GM21529 (cell line): Measurements from ENCODE around the gene USH2A.

Experiments used
- ATAC-seq: cut with Tn5 transposase; IDR thresholded peaks from one replicate; pipeline ENCODE4 v1.9.1; 2021; ENCODE audit not compliant: unreplicated experiment

USH2A gene

GRCh38 chr1:215878128-215878527 lies 545.1 kb downstream of the USH2A start:
- ATAC-seq: no peak

DNA sequence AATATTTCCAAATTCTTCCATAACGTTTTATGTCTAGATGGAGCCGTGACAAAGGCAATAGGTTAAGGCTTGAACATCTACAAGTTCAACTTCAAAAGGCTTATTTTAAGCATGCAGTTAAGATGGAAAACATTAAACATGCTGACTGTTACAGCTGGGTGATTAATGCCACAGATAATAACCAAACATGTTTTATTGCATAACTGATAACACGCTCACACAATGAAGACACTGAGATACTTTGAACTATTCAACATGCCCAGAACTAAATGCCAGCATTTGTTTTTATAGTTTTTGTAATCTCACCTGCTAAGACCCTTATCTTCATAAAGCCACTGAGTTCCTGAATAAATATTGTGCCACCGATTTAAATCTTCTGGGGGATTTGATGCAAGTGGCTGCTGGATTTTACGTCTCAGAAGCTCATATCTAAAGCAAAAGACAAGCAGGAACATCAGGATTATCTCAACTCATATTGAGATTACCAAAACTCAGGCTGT lies 545.7 kb downstream of the USH2A start:
- ATAC-seq: no peak

GRCh38 chr1:215875712-215876111 lies 547.5 kb downstream of the USH2A start:
- ATAC-seq: no peak

GRCh38 chr1:215875236-215875635 lies 548.0 kb downstream of the USH2A start:
- ATAC-seq: no peak

DNA sequence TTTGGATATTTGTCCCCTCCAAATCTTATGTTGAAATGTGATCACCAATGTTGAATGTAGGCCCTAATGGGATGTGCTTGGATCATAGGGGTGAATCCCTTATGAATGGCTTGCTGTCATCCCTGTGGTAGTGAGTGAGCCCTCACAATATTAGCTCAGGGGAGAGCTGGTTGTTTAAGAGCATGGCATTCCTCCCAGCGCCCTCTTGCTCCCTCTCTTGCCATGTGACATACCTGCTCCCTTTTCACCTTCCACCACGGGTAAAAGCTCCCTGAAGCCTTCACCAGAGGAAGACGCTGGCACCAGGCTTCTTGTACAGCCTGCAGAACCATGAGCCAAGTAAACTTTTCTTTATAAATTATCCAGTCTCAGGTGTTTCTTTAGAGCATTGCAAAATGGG lies 550.6 kb downstream of the USH2A start:
- no peak for ATAC-seq

GRCh38 chr1:215868500-215868899 lies 554.7 kb downstream of the USH2A start:
- ATAC-seq: no peak

DNA sequence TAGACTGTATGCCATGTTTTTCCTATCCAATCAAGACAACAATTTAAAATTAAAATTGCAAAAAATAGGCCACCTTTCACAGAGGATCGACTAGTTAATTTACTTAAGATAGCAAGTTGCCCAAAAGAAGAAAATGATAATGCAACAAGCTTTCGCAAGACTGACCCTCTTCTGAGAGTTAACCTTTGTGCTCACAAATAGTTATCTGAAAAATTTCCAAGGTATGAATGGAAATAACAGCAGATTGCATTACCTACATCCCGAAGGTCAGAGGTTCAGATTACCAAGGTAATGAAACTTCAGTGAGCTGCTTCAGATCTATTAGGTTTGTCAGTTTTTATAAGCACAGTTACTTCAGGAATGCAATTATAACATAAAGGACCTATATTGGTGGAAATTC lies 558.2 kb downstream of the USH2A start:
- ATAC-seq: no peak

DNA sequence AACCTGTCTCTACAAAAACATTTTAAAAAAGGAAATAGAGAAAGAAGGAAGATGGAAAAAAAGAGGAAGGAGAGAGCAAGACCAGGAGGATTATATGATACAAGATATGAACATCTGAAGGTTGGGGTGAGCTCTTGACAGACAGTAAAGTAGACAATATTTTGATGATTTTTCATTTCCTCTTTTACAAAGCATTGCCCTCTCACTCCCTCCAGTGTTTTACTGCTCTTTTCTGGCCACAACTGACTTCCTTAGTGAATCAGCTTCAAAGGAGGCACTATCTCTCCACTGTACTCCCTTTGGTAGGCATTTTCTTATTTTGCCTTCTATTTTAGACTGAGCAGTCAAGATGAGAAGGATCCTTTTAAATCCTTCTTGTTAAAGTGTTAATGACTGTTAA lies 559.5 kb downstream of the USH2A start:
- peak; percentile 70 for ATAC-seq

DNA sequence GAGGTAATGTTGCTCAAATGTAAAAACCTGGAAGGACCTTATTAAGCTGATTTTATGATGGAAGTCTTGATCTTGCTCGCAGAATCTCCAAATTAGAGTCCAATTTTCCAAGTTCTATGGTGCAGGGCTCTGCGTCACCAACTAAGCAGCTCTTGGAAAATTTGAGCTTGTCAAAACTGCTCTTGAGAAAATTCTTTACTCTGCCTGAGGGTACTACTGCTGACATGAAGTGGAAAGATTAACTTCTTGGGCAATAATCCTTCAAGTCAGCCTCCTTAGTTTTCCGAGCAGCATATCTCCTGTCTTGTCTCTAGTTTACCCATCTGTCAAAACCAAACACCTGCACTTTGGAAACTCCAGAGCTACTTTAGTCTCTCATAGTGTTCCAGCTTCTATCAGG lies 562.4 kb downstream of the USH2A start:
- ATAC-seq: no peak

DNA sequence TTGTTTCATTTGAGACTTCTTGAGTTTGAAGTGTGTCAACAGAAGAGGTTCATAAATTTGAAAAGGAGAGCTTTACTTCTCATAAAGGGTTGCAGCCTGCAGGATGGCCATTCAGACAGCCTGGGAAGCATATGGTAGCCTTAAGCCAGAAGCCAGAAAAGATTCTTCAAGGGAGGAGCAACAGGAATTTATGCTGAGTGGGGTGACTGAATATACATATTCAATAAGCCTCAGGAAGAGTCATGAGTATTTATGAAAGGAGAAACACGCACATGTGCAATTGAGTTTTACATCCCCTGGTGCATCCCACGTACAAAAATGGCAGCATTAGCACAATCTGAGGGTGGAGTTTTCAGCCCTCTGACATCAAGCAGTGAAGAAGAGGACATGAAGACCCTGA lies 565.9 kb downstream of the USH2A start:
- ATAC-seq: no peak

DNA sequence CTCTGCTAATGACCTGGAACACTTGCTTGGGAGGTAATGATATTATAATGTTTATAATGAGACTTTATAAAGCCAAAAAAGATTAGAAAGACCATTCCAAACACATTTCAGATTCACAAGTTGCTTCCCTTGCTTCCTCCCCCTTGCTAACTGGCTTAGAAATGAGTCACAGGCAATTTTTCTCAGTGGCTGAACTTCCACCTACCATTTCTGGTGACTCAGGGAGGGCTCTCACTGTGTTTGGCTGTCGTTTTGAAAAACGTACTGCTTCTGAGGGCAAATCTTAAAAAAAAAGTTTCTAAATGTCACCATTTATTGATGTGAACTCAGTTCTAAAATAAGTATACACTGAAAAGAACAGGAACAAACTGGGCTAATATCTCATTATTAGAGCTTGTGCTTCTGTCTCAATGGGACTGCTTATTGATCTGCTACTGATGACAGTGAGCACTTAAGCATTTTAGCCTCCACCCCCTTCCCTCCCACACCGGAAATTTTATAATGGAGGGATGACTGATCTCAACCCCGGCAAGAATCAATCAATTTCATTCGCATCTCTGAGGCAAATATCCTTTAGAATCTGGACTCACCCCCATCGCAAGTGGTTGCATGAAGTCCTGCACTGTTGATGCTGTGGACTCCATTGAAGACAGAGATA lies 577.9 kb downstream of the USH2A start:
- no peak for ATAC-seq

DNA sequence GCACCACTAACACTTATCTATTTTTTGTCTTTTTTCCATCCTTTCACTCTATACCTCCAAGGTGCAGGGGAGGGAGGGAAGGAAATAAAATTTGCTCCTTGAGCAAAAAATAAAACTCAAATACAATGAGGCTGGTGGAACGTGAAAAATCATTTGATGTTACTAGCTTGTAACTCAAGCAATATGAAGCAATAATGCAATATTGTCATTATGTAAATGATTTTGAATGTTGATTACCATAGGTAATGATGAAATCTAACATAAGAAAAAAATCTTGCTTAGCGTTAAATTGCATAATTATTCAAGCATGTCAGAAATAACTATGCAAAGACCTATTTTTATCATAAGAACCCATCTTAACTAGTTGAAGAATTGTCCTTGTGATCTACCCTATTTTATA lies 578.5 kb downstream of the USH2A start:
- ATAC-seq: no peak

GRCh38 chr1:215844266-215844665 lies 579.0 kb downstream of the USH2A start:
- no peak for ATAC-seq

- ATAC-seq: no peak
Measured at GRCh38 chr1:215842905-215843304, 580.3 kb downstream of the USH2A start.

DNA sequence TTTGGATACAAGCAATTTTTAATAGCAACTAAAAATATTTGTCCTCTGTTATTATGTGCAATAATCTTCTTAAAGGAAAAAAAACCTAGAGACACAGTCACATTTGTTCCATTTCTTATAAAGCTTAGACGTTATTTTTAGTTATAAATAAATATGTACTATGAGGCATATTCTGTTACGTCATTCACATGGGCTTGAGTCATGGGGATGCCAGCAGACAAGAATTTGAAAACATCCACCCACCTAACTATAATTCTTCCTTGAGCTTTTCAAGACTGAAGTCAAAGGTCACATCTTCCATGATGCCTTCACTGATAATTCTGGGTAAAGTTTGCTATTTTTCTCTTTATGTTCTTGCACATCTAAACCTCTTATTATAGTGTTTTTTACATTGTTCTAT lies 587.3 kb downstream of the USH2A start:
- ATAC-seq: no peak

DNA sequence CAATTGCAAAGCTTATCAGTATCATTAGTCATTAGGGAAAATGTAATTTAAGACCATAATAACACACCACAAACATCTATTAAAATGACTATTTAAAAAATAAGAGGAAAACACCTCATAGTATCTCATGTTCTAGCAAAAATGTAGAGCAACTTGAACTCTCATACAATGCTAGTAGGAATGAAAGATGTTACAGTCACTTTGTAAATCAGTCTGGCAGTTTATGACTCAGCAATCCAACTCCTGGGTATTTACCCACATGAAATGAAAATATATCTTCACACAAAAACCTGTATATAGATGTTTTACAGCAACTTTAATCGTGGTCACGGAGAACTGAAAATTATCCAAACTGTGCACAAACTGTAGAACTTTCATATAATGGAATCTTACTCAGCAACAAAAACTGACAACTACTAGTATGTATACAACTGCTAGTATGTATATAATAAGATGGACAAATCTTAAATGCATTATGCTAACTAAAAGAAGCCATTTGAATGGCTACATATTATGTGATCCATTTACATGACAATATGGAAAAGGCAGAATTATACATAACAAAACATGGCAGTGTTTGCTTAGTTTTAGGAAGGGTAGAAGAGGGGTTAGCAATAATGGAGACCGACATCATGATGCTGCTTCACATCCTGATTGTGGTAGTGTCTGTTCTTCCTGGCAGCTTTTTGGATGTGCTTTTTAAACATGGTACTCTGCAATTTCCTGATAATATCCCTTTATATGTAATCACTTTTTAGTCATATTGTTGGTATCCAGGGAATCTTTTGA lies 589.1 kb downstream of the USH2A start:
- no peak for ATAC-seq

- no peak for ATAC-seq
Measured at GRCh38 chr1:215830226-215830810, 592.9 kb downstream of the USH2A start.

DNA sequence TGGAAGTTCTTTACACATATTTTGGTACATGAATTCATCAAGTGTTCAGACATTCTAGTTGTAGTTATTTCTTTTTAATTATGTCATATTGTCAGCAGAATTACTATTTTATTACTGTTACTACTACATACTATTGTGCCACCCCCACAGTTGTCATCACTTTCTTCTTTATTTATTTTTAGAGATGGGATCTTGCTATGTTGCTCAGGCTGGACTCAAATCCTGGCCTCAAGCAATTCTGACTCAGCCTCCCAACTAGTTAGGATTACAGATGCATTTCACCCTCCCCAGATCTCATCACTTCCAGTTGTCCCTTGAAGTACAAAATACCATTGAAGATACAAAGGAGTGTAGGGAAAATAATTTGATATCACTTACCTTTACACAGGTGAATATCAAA lies 598.2 kb downstream of the USH2A start:
- no peak for ATAC-seq

DNA sequence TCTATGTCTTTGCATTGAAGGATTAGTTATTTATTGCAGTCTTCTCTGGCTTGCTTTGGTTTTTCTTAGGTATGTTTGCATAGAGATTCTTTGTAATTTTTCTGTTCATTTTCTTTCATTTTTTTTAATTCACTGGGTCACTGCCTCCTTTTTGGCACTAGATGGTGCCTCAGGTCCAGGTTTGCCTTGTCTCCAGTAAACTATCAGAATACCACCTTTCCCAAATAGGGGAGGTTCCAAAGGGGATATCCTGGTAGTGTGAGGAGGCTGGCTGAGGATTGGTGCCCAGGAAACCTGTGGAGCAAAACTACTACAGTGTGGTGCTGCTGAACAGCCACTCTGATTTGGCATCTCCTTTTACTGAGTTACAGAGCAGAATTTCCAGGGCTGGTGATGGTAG lies 599.0 kb downstream of the USH2A start:
- no peak for ATAC-seq

DNA sequence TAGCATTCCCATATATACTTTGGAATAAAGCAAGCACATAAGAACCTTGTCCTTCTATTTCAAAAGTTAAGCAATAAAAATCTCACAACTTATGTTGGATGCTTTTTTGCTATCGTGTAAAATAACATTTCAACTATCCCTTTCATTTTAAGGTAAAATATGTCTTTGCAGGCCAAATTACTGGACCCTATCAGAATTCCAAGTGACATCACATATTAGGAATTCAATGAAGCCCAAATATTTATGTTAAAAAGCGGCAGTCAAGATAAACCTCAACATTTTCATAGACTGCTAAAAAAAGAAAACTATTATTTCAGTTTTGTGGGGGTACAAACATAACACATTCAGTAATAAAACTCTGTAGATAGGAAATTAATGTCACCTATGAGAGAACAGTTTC lies 604.1 kb downstream of the USH2A start:
- no peak for ATAC-seq

- ATAC-seq: no peak
Measured at GRCh38 chr1:215807911-215808436, 615.3 kb downstream of the USH2A start.

DNA sequence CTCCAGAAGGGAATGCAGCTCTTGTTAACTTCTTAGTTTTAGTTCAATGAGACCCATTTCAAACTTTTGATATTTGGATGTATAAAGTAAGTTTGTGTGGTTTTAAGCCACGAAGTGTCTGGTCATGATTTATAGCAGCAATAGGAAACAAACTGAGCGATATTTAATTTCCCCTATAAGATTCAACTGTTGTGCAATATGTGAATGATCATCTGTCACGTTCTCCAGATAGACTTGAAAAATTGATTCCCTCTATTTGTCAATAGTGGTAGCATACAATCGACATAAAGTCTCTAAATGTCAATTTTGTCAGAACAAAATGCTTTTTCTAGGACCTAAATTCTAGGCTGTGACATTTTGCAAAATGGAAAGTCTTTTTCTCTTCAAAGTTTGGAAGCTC lies 616.0 kb downstream of the USH2A start:
- no peak for ATAC-seq
